ENCODE measurements around the gene GMFB.

- TF ChIP-seq ARID3A (IDR thresholded peaks at IDR 0.05; ENCODE audit: borderline replicate concordance, low read depth, low read length), result no peak
- no peak for TF ChIP-seq CTCF (IDR thresholded peaks at IDR 0.05 in 2 of 3, conservative IDR thresholded peaks at IDR 0.05 in 1 of 3; ENCODE audit: insufficient read depth in 2 of 3, low read depth in 1 of 3, low read length in 3 of 3)
- no peak for TF ChIP-seq GTF2A2 (tag; IDR thresholded peaks at IDR 0.05)
- no peak for TF ChIP-seq ZNF644 (tag; IDR thresholded peaks at IDR 0.05; ENCODE audit: low read depth)
- no peak for TF ChIP-seq NONO (IDR thresholded peaks at IDR 0.05; ENCODE audit: low read depth in 2 of 2, low read length in 1 of 2)
- TF ChIP-seq FOXK2 (conservative IDR thresholded peaks at IDR 0.05 in 1 of 2, IDR thresholded peaks at IDR 0.05 in 1 of 2; ENCODE audit: low read depth in 2 of 2), result no peak
- no peak for TF ChIP-seq YY1 (IDR thresholded peaks at IDR 0.05; ENCODE audit: borderline replicate concordance in 1 of 3, control insufficient read depth in 1 of 3, extremely low read depth in 1 of 3, insufficient read depth in 3 of 3, insufficient read length in 1 of 3, insufficient replicate concordance in 2 of 3, low read depth in 1 of 3, low read length in 2 of 3)
- TF ChIP-seq ZNF318 (IDR thresholded peaks at IDR 0.05; ENCODE audit: borderline replicate concordance in 1 of 2, low read depth in 1 of 2), result no peak
Measured at GRCh38 chr14:54480830-54481562, 7.8 kb downstream of the GMFB start.
